ENCODE data around the gene SLC7A14. TPM values are rescaled to one million over a fixed set of nuclear protein-coding genes. Genes with fewer than 3 reads are reported as not detected.

SLC7A14 gene
- total and polyA plus RNA-seq, 10 of the 15 experiments (the other 5 are each of a cell fraction or from before 2014, with no cell fraction given), result not detected

GRCh38 chr3:170497207-170498095 is 88.4 kb downstream of the SLC7A14 start:
- H3K27me3 ChIP-seq (replicated peaks in 1 of 2; ENCODE audit: control insufficient read depth in 2 of 2, insufficient read depth in 2 of 2, low read length in 1 of 2), result 0 out of 4 replicates have a peak, but pooled peaks cover 0 to 2% of the 10 kb centered on the region in 2 experiments
- intact Hi-C loops (cut with micrococcal nuclease; ENCODE audit: unreplicated experiment), result no loop called here
- POLR2A ChIA-PET, result interaction anchor here (0.7 kb wide), 1 partner anchor 500 kb away, joined by 3 read pairs; no protein-coding TSS in a partner anchor
- TF ChIP-seq SPI1 (IDR thresholded peaks at IDR 0.05; ENCODE audit: borderline replicate concordance, insufficient read depth, low read depth, low read length), result no peak
- no peak for TF ChIP-seq SIN3A (IDR thresholded peaks at IDR 0.05; ENCODE audit: low read depth, low read length)
- no peak for TF ChIP-seq ZBTB11 (CRISPR knock-in tag; IDR thresholded peaks at IDR 0.05)
- no peak for TF ChIP-seq SMAD5 (IDR thresholded peaks at IDR 0.05; ENCODE audit: low read depth)
- TF ChIP-seq POLR2AphosphoS5 (IDR thresholded peaks at IDR 0.05; ENCODE audit: low read length), result no peak
- DNase-seq (ENCODE audit: low read depth, low spot score) (no peak), FAIRE-seq (no peak), ATAC-seq (no peak)
- CTCF ChIA-PET, result interaction anchor here (0.6 to 0.7 kb wide), 2 partner anchors 27 to 61 kb away, joined by 3 read pairs; no protein-coding TSS in a partner anchor
- RAD21 ChIA-PET (ENCODE audit: unreplicated experiment), result no interaction called here
- H3K36me3 ChIP-seq (ENCODE audit: control insufficient read depth in 2 of 2, insufficient read depth in 2 of 2, low read length in 1 of 2), result no peaks in the 10 kb centered on the region
- no peaks in the 10 kb centered on the region for H4K20me1 ChIP-seq (ENCODE audit: control insufficient read depth, insufficient read depth)
- no peak overlapping the region for H3K9ac ChIP-seq (ENCODE audit: control insufficient read depth, insufficient read depth, low read length)
- H3K4me1 ChIP-seq (ENCODE audit: control insufficient read depth, insufficient read depth, low read length), result no peaks in the 10 kb centered on the region
- in situ Hi-C loops (cut with MboI), result no loop called here
- no peak overlapping the region for H3K4me3 ChIP-seq
- no peaks in the 10 kb centered on the region for H3K9me3 ChIP-seq (replicated peaks; ENCODE audit: control insufficient read depth, insufficient read depth, low read length)
- no peaks in the 10 kb centered on the region for H3K79me2 ChIP-seq (ENCODE audit: control insufficient read depth, insufficient read depth, low read length)
- 71% methylated on average over 6 of the region's 6 CpGs for WGBS (ENCODE audit: insufficient coverage, insufficient replicate concordance, low lambda C conversion rate, missing lambda C conversion rate)
- no TSS peak for BruUV-seq (replicated peaks)
- no peak overlapping the region for H3K27ac ChIP-seq (ENCODE audit: control insufficient read depth, insufficient read depth)
- SMC1A ChIA-PET (ENCODE audit: uncharacterized antibody, unreplicated experiment), result no interaction called here
- H3K4me2 ChIP-seq (ENCODE audit: control insufficient read depth, insufficient read depth), result no peak overlapping the region
- H2AFZ ChIP-seq (ENCODE audit: control insufficient read depth, low read depth, low read length), result no peak overlapping the region
